HG03521 (cell line): ENCODE data around the gene SSTR3.

Experiments used
- ATAC-seq: cut with Tn5 transposase; IDR thresholded peaks from one replicate; pipeline ENCODE4 v1.9.1; 2021; ENCODE audit warnings: mild to moderate bottlenecking, moderate library complexity; ENCODE audit not compliant: unreplicated experiment

SSTR3 gene

GRCh38 chr22:37154925-37155712 lies 57.2 kb downstream of the SSTR3 start:
- no peak for ATAC-seq
